ENCODE measurements around the gene IRF2BP1. TPM values are rescaled to one million over a fixed set of nuclear protein-coding genes. Genes with fewer than 3 reads are reported as not detected.

Gene IRF2BP1
- total and polyA plus RNA-seq, 2 of the 13 experiments (the other 11 are each of a cell fraction or from before 2014, with no cell fraction given): 4.3 to 14.3 TPM

Other genes starting within 250 kb of the IRF2BP1 start
- gene EML2, start 246.7 kb downstream of the IRF2BP1 start, total RNA-seq (2016; rRNA removed; fragmentation: Illumina TruSeq; extraction: Trizol): 7.3 and 7.6 TPM in 2 replicates
- gene EML2, start 246.7 kb downstream of the IRF2BP1 start, polyA plus RNA-seq (2011; rRNA removed): 12.9 and 16.6 TPM in 2 replicates
- gene GIPR, start 217.9 kb downstream of the IRF2BP1 start, total RNA-seq (2016; rRNA removed; fragmentation: Illumina TruSeq; extraction: Trizol): 0.15 TPM in 1 of 2 replicates, not detected in the other
- 1.2 and 1.7 TPM in 2 replicates for gene GIPR, start 217.9 kb downstream of the IRF2BP1 start, polyA plus RNA-seq (2011; rRNA removed)
- gene SNRPD2, start 194.2 kb downstream of the IRF2BP1 start, total RNA-seq (2016; rRNA removed; fragmentation: Illumina TruSeq; extraction: Trizol): 485 and 593 TPM in 2 replicates
- 284 and 299 TPM in 2 replicates for gene SNRPD2, start 194.2 kb downstream of the IRF2BP1 start, polyA plus RNA-seq (2011; rRNA removed)
- 6.8 and 16.0 TPM in 2 replicates for gene QPCTL, start 193.5 kb downstream of the IRF2BP1 start, total RNA-seq (2016; rRNA removed; fragmentation: Illumina TruSeq; extraction: Trizol)
- 19.1 and 24.8 TPM in 2 replicates for gene QPCTL, start 193.5 kb downstream of the IRF2BP1 start, polyA plus RNA-seq (2011; rRNA removed)
- 4.7 and 6.2 TPM in 2 replicates for gene FBXO46, start 155.2 kb downstream of the IRF2BP1 start, total RNA-seq (2016; rRNA removed; fragmentation: Illumina TruSeq; extraction: Trizol)
- gene FBXO46, start 155.2 kb downstream of the IRF2BP1 start, polyA plus RNA-seq (2011; rRNA removed): 6.4 TPM in 2 replicates
- gene MEIOSIN, start 152.7 kb downstream of the IRF2BP1 start, total RNA-seq (2016; rRNA removed; fragmentation: Illumina TruSeq; extraction: Trizol): not detected in 2 replicates
- gene MEIOSIN, start 152.7 kb downstream of the IRF2BP1 start, polyA plus RNA-seq (2011; rRNA removed): not detected in 2 replicates
- 8.2 and 10.5 TPM in 2 replicates for gene SIX5, start 116.9 kb downstream of the IRF2BP1 start, total RNA-seq (2016; rRNA removed; fragmentation: Illumina TruSeq; extraction: Trizol)
- gene SIX5, start 116.9 kb downstream of the IRF2BP1 start, polyA plus RNA-seq (2011; rRNA removed): 7.7 and 8.8 TPM in 2 replicates
- 1.7 and 5.3 TPM in 2 replicates for gene DMPK, start 103.7 kb downstream of the IRF2BP1 start, total RNA-seq (2016; rRNA removed; fragmentation: Illumina TruSeq; extraction: Trizol)
- gene DMPK, start 103.7 kb downstream of the IRF2BP1 start, polyA plus RNA-seq (2011; rRNA removed): 8.8 and 12.5 TPM in 2 replicates
- gene DMWD, start 93.3 kb downstream of the IRF2BP1 start, total RNA-seq (2016; rRNA removed; fragmentation: Illumina TruSeq; extraction: Trizol): 11.0 and 14.9 TPM in 2 replicates
- 10.3 and 12.4 TPM in 2 replicates for gene DMWD, start 93.3 kb downstream of the IRF2BP1 start, polyA plus RNA-seq (2011; rRNA removed)
- gene RSPH6A, start 70.8 kb downstream of the IRF2BP1 start, total RNA-seq (2016; rRNA removed; fragmentation: Illumina TruSeq; extraction: Trizol): 0.07 TPM in 1 of 2 replicates, not detected in the other
- 0.03 TPM in 1 of 2 replicates, not detected in the other for gene RSPH6A, start 70.8 kb downstream of the IRF2BP1 start, polyA plus RNA-seq (2011; rRNA removed)
- 19.9 and 21.9 TPM in 2 replicates for gene SYMPK, start 23.0 kb downstream of the IRF2BP1 start, total RNA-seq (2016; rRNA removed; fragmentation: Illumina TruSeq; extraction: Trizol)
- gene SYMPK, start 23.0 kb downstream of the IRF2BP1 start, polyA plus RNA-seq (2011; rRNA removed): 55.7 and 67.8 TPM in 2 replicates
- gene FOXA3, start 21.8 kb downstream of the IRF2BP1 start, total RNA-seq (2016; rRNA removed; fragmentation: Illumina TruSeq; extraction: Trizol): 27.6 and 29.8 TPM in 2 replicates
- gene FOXA3, start 21.8 kb downstream of the IRF2BP1 start, polyA plus RNA-seq (2011; rRNA removed): 47.6 and 61.6 TPM in 2 replicates
- gene MYPOP, start 16.5 kb upstream of the IRF2BP1 start, total RNA-seq (2016; rRNA removed; fragmentation: Illumina TruSeq; extraction: Trizol): 2.7 TPM in 2 replicates
- 2.2 and 2.3 TPM in 2 replicates for gene MYPOP, start 16.5 kb upstream of the IRF2BP1 start, polyA plus RNA-seq (2011; rRNA removed)
- gene NANOS2, start 28.6 kb upstream of the IRF2BP1 start, total RNA-seq (2016; rRNA removed; fragmentation: Illumina TruSeq; extraction: Trizol): not detected in 2 replicates
- gene NANOS2, start 28.6 kb upstream of the IRF2BP1 start, polyA plus RNA-seq (2011; rRNA removed): not detected in 2 replicates
- gene NOVA2, start 87.7 kb upstream of the IRF2BP1 start, total RNA-seq (2016; rRNA removed; fragmentation: Illumina TruSeq; extraction: Trizol): not detected in 2 replicates
- gene NOVA2, start 87.7 kb upstream of the IRF2BP1 start, polyA plus RNA-seq (2011; rRNA removed): not detected in 2 replicates
- 3.3 and 4.2 TPM in 2 replicates for gene CCDC61, start 109.3 kb upstream of the IRF2BP1 start, total RNA-seq (2016; rRNA removed; fragmentation: Illumina TruSeq; extraction: Trizol)
- gene CCDC61, start 109.3 kb upstream of the IRF2BP1 start, polyA plus RNA-seq (2011; rRNA removed): 4.9 and 6.0 TPM in 2 replicates
- not detected in 2 replicates for gene PGLYRP1, start 136.9 kb upstream of the IRF2BP1 start, total RNA-seq (2016; rRNA removed; fragmentation: Illumina TruSeq; extraction: Trizol)
- gene PGLYRP1, start 136.9 kb upstream of the IRF2BP1 start, polyA plus RNA-seq (2011; rRNA removed): not detected in 2 replicates
- 0.20 and 1.4 TPM in 2 replicates for gene IGFL4, start 154.9 kb upstream of the IRF2BP1 start, total RNA-seq (2016; rRNA removed; fragmentation: Illumina TruSeq; extraction: Trizol)
- 1.1 and 1.2 TPM in 2 replicates for gene IGFL4, start 154.9 kb upstream of the IRF2BP1 start, polyA plus RNA-seq (2011; rRNA removed)
- gene IGFL3, start 238.5 kb upstream of the IRF2BP1 start, total RNA-seq (2016; rRNA removed; fragmentation: Illumina TruSeq; extraction: Trizol): not detected in 2 replicates
- gene IGFL3, start 238.5 kb upstream of the IRF2BP1 start, polyA plus RNA-seq (2011; rRNA removed): not detected in 2 replicates

All from HepG2 (cell line).